ENCODE data around the gene KRIT1. TPM values are rescaled to one million over a fixed set of nuclear protein-coding genes. Genes with fewer than 3 reads are reported as not detected.

Gene KRIT1
- total RNA-seq, 1 experiment from 2014 or later, result 34.1 TPM

GRCh38 chr7:92178928-92179924, 66.5 kb downstream of the KRIT1 start, which contains the start of gene LRRD1 (continued):
- TF ChIP-seq, protein P1, sequence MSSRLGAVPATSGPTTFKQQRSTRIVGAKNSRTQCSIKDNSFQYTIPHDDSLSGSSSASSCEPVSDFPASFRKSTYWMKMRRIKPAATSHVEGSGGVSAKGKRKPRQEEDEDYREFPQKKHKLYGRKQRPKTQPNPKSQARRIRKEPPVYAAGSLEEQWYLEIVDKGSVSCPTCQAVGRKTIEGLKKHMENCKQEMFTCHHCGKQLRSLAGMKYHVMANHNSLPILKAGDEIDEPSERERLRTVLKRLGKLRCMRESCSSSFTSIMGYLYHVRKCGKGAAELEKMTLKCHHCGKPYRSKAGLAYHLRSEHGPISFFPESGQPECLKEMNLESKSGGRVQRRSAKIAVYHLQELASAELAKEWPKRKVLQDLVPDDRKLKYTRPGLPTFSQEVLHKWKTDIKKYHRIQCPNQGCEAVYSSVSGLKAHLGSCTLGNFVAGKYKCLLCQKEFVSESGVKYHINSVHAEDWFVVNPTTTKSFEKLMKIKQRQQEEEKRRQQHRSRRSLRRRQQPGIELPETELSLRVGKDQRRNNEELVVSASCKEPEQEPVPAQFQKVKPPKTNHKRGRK (CRISPR knock-in tag; IDR thresholded peaks at IDR 0.05; ENCODE audit: borderline replicate concordance), result no peak
- TF ChIP-seq MLX (CRISPR knock-in tag; IDR thresholded peaks at IDR 0.05), result no peak
- peak; percentile 93 for TF ChIP-seq HMGXB4 (CRISPR knock-in tag; IDR thresholded peaks at IDR 0.05)
- no peak for TF ChIP-seq ZBTB21 (CRISPR knock-in tag; IDR thresholded peaks at IDR 0.05; ENCODE audit: borderline replicate concordance)
- TF ChIP-seq MXD4 (CRISPR knock-in tag; IDR thresholded peaks at IDR 0.05; ENCODE audit: borderline replicate concordance), result no peak
- no peak for TF ChIP-seq NR2C2 (CRISPR knock-in tag; IDR thresholded peaks at IDR 0.05)
- no peak for TF ChIP-seq MYBL2 (CRISPR knock-in tag; IDR thresholded peaks at IDR 0.05)
- 0 out of 2 replicates have a peak, but pooled peaks have one; percentile 38 for TF ChIP-seq TP53 (CRISPR knock-in tag; IDR thresholded peaks at IDR 0.05)
- TF ChIP-seq, protein P2, sequence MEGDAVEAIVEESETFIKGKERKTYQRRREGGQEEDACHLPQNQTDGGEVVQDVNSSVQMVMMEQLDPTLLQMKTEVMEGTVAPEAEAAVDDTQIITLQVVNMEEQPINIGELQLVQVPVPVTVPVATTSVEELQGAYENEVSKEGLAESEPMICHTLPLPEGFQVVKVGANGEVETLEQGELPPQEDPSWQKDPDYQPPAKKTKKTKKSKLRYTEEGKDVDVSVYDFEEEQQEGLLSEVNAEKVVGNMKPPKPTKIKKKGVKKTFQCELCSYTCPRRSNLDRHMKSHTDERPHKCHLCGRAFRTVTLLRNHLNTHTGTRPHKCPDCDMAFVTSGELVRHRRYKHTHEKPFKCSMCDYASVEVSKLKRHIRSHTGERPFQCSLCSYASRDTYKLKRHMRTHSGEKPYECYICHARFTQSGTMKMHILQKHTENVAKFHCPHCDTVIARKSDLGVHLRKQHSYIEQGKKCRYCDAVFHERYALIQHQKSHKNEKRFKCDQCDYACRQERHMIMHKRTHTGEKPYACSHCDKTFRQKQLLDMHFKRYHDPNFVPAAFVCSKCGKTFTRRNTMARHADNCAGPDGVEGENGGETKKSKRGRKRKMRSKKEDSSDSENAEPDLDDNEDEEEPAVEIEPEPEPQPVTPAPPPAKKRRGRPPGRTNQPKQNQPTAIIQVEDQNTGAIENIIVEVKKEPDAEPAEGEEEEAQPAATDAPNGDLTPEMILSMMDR (IDR thresholded peaks at IDR 0.05), result peak; percentile 97
- no peak for TF ChIP-seq JAZF1 (CRISPR knock-in tag; IDR thresholded peaks at IDR 0.05)
- no peak for TF ChIP-seq RELA (CRISPR knock-in tag; IDR thresholded peaks at IDR 0.05; ENCODE audit: borderline replicate concordance)
- TF ChIP-seq FOXJ3 (CRISPR knock-in tag; IDR thresholded peaks at IDR 0.05; ENCODE audit: borderline replicate concordance), result no peak

DNA sequence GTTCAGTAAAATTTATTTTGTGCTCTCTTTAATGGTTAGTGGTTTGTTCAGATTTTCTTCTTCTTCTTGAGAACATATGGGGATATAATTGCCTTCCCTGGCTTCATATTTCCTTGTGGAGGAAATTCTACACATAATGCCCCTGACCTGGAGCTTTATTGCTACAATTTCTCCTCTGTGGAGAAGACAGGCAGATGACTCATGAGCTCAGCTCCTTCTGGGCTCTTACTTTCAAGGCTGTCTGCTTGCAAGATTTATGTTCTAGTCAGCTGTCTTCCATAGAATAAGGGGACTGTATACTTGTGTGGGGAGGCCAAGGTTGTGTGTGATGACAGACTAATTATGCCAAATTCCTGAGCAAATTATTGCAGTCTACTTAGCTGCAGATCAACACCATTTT, 68.4 kb downstream of the KRIT1 start:
- peaks cover 7% of the 10 kb centered on the region for H3K9me3 Mint-ChIP-seq
- no peak overlapping the region for H3K4me3 Mint-ChIP-seq
- 0 out of 2 replicates have a peak, but pooled peaks cover 3% of the 10 kb centered on the region for H3K4me1 Mint-ChIP-seq
- CTCF ChIA-PET, result interaction anchor here (0.5 to 1.1 kb wide), 2 partner anchors 21 to 270 kb away, joined by 4 read pairs; partner anchors contain the start of gene GATAD1
- POLR2A ChIA-PET, result interaction anchor here (0.6 kb wide), 1 partner anchor 21 kb away, joined by 6 read pairs; no protein-coding TSS in a partner anchor
- DNase-seq (ENCODE audit: low spot score) (no peak), ATAC-seq (no peak)
- TF ChIP-seq GTF2I (CRISPR knock-in tag; conservative IDR thresholded peaks at IDR 0.05) (no peak), ZNF219 (CRISPR knock-in tag; IDR thresholded peaks at IDR 0.05; ENCODE audit: borderline replicate concordance) (no peak), E2F1 (CRISPR knock-in tag; IDR thresholded peaks at IDR 0.05) (no peak), RORB (CRISPR knock-in tag; IDR thresholded peaks at IDR 0.05) (no peak), ZNF232 (CRISPR knock-in tag; IDR thresholded peaks at IDR 0.05) (no peak), SMAD4 (CRISPR knock-in tag; IDR thresholded peaks at IDR 0.05) (no peak), ZBTB43 (CRISPR knock-in tag; IDR thresholded peaks at IDR 0.05) (no peak), TEAD1 (CRISPR knock-in tag; IDR thresholded peaks at IDR 0.05) (no peak)
- TF ChIP-seq, protein P1 (CRISPR knock-in tag; IDR thresholded peaks at IDR 0.05; ENCODE audit: borderline replicate concordance), result no peak
- TF ChIP-seq, protein P3, sequence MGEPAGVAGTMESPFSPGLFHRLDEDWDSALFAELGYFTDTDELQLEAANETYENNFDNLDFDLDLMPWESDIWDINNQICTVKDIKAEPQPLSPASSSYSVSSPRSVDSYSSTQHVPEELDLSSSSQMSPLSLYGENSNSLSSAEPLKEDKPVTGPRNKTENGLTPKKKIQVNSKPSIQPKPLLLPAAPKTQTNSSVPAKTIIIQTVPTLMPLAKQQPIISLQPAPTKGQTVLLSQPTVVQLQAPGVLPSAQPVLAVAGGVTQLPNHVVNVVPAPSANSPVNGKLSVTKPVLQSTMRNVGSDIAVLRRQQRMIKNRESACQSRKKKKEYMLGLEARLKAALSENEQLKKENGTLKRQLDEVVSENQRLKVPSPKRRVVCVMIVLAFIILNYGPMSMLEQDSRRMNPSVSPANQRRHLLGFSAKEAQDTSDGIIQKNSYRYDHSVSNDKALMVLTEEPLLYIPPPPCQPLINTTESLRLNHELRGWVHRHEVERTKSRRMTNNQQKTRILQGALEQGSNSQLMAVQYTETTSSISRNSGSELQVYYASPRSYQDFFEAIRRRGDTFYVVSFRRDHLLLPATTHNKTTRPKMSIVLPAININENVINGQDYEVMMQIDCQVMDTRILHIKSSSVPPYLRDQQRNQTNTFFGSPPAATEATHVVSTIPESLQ (CRISPR knock-in tag; IDR thresholded peaks at IDR 0.05), result no peak
- no peak overlapping the region for H3K27ac Mint-ChIP-seq
- H3K27me3 Mint-ChIP-seq (ENCODE audit: low read depth), result peaks cover 21% of the 10 kb centered on the region
- no peaks in the 10 kb centered on the region for H3K36me3 Mint-ChIP-seq
